ENCODE data around the gene RAD50.
A peak's percentile ranks its signal among the peaks of the same experiment; 100 is the strongest.
"Not testable (repeated sequence)": the region's sequence is repeated elsewhere in the genome, so short reads cannot be mapped to it uniquely, and the experiment has no call there.

The RAD50 gene

DNA sequence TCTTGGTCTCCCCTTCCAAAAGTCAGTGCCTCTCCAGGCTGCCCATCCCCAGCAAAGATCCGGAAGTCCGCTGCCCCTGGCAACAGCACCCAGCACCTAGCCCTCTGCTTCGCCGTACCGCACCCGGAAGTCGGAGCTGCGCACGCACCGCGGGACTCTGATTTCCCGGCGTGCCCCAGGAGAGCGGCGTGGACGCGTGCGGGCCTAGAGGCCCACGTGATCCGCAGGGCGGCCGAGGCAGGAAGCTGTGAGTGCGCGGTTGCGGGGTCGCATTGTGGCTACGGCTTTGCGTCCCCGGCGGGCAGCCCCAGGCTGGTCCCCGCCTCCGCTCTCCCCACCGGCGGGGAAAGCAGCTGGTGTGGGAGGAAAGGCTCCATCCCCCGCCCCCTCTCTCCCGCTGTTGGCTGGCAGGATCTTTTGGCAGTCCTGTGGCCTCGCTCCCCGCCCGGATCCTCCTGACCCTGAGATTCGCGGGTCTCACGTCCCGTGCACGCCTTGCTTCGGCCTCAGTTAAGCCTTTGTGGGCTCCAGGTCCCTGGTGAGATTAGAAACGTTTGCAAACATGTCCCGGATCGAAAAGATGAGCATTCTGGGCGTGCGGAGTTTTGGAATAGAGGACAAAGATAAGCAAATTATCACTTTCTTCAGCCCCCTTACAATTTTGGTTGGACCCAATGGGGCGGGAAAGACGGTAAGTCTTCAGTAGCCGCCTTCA is at the start of gene RAD50:
Gene RAD50 (plus strand): TSS at position 215 of the 715 bp plus-strand sequence. CDS start 348 bp downstream, at position 563.
- peak; percentile 95 for DNase-seq (ENCODE audit: low spot score)

DNA sequence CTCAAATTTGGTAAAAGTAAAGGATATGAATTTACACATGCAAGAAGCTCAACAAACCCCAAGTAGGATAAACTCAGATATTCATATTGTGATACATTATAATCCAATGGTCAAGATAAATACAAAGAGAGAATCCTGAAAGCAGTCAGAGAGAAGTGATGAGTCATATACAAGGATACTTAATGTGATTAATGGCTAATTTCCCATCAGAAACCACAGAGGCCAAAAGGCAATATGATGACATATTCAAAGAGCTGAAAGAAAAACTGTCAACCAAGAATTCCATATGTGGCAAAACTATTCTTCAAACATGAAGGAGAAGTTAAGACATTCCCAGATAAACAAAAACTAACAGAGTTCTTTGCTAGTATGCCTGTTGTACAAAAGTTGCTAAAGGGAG is 46.7 kb upstream of the RAD50 start:
- DNase-seq (ENCODE audit: low spot score): no peak

DNA sequence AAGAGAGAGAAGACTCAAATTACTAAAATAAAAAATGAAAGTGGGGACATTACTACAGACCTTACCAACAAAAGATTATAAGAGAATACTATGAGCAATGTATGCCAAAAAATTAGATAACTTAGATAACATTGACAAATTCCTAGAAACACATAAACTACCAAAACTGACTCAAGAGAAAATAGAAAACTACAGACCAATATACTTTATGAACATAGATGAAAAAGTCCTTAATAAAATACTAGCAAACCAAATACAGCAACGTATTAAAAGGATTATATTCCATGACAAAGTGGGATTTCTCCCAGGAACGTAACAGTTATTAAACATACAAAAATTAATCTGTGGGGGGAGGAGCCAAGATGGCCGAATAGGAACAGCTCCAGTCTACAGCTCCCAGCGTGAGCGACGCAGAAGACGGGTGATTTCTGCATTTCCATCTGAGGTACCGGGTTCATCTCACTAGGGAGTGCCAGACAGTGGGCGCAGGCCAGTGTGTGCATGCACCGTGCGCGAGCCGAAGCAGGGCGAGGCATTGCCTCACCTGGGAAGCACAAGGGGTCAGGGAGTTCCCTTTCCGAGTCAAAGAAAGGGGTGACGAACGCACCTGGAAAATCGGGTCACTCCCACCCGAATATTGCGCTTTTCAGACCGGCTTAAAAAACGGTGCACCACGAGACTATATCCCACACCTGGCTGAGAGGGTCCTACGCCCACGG is 43.0 kb upstream of the RAD50 start:
- DNase-seq (ENCODE audit: low spot score): not testable (repeated sequence)

DNA sequence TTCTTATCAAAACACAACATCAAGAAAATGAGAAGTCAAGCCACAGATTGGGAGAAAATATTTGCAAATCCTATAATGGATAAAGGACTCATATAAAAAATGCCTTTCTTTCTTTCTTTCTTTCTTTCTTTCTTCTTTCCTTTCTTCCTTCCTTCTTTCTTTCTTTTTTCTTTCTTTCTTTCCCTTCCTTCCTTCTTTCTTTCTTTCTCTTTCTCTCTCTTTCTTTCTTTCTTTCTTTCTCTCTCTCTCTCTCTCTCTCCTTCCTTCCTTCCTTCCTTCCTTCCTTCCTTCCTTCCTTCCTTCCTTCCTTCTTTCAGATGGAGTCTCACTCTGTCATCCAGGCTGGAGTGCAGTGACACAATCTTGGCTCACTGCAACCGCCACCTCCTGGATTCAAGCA is 34.7 kb upstream of the RAD50 start:
- not testable (repeated sequence) for DNase-seq (ENCODE audit: low spot score)

DNA sequence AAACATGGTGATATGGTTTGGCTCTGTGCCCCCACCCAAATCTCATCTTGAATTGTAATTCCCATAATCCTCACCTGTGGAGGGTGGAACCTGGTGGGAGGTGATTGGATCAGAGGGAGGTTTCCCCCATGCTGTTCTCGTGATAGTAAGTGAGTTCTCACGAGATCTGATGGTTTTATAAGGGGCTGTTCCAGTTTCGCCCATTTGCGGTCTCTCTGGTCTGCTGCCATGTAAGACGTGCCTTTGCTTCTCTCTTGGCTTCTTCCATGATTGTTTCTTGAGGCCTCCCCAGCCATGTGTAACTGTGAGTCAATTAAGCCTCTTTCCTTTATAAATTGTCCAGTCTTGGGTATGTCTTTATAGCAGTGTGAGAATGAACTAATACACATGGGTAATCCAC is 31.9 kb upstream of the RAD50 start:
- DNase-seq (ENCODE audit: low spot score): not testable (repeated sequence)

DNA sequence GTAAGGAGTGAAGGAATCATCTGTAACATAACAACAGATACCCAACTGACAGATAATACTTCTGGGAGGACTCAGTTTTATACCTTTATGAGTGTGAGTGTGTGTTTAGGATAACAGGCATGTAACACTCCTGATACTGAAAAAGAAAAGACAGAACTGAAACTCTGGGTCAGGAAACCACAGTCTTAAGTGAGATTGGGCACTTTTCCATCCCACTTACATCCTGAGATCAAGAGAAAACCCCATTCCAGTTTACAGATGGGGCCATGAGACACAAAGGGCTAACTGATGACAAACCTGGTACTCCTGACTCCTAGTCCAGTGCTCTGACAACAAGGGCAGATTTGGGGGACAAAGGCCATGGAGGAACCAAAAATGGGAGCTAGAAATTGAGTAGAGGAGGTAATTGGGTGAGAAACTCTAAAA is 31.5 kb upstream of the RAD50 start:
- peak; percentile 61 for DNase-seq (ENCODE audit: low spot score)

DNA sequence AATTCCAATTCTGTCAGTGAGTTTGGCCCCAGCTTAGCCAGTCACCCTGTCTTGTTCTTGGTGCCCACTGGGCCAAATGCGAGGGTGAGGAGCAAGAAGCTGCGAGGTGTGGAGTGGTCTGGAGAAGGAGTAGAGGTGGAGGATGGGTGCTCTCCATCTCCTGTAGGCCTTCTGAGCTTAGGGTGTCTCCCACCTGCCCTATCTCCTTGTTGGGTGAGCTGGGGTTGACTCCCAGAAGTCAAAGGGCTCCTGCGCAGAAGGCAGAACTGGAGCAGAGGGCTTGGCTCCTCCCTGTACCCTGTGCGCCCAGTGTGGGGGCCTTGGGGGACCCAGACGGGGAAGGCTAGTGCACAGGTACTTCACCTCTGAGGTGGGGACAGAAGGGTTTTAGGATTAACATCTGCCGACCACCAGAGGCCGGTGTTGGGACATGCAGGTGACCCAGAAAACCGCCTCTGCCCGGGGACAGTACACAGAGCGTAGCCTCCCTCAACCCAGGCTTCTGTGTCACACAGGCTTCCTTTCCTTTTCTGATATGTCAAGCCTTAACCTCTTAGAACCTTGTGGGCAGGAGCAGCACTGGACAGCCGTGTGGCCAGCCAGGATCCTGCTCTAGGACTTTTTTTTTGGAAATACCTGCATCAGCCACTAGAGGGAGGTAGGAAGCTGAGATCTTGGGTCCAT is 30.3 kb upstream of the RAD50 start:
- peak; percentile 61 for DNase-seq (ENCODE audit: low spot score)

DNA sequence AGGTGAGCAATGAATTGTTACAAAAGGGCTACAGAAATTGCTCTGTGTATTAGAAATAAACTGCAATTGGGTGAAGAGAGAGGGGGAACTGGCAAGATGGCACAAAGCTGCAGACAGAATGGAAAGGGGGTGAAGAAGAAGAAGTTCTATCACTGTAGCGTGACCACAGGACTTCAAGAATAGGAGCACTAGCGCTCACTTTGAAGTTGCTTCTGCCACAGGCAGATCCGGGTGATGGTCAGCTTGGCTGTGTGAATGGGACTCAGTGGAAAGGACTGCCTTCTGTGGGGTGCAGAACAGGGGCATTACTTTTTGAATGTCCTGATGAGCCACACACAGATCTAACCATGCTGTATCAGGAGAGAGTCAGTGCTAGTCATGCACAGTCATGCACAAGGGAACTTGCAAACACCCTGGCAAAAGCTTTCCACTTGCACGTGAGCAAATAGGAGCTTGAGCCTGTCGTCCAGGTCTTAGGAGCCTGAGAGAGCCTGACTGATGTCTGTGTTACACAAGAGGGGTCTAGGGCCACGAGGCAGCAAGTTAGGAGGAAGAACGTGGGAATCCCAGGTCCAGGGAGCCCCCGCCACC is 29.7 kb upstream of the RAD50 start:
- DNase-seq (ENCODE audit: low spot score): no peak

DNA sequence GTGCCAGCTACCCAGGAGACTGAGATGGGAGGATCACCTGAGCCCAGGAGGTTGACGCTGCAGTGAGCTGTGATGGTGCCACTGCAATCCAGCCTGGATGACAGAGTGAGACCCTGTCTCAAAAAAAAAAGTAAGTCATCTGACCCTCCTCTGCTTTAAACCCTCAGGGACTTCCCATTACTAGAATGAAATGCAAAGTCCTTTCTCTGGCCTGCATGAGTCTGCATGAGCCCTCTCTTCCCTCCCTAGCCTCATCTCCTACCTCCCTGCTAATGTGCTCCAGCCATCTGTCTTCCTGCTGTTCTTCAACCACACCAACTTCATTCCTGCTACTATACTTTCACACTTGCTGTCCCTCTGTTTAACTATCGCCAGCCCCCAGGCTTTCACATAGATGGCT is 28.8 kb upstream of the RAD50 start:
- no peak for DNase-seq (ENCODE audit: low spot score)

DNA sequence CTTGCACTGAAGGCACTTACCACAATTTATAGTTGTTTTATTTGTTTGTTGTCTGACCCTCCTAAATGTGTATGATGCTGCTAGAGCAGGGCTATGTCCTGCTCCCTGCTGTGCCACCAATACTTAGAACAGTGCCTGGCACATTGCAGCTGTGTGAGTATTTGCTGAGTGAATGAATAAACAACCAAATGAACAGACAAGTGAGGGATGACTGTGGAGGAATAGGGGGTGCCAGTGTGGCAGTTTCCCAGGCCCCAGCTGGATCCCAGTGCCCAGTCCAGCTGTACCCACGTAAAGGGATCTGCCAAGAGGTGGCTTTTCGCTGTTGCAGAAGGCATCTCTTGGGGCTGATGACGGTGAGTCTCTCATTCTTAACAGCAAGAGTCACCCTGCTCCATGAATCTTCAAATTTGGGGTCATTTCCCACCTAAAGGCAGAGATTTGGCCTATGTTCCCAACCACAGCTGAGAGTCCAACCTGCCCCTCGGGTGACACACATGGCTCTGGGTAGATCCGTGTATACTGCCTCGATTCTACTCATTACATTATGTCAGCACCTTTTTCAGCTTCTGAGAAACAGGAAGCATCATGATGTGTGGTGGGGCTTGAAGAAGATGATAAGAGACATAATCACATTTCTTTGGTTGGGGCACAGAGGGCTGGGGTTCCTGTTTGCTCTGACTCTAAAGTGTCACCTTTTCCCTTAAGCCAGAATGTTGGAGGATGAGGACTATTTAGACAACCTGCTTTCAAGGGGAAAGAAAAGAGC is 27.7 kb upstream of the RAD50 start:
- peak; percentile 56 for DNase-seq (ENCODE audit: low spot score)

DNA sequence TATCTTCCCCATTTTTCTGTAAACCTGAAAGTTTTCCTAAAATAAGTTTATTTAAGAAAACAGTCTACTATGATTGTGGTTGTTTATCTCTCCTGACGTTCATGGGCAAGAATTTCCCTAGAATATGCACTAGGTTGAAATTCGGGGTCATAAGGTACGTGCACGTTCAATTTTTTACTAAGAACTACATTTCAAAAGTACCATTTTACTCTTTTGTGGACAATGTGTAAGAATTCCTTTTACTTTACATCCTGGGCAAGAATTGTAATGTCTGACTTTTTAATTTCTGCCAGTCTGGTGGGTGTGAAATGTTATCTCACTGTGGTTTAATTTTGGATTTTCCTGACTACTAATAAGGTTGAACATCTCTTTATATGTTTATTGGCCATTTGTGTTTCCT is 25.8 kb upstream of the RAD50 start:
- DNase-seq (ENCODE audit: low spot score): peak; percentile 37

DNA sequence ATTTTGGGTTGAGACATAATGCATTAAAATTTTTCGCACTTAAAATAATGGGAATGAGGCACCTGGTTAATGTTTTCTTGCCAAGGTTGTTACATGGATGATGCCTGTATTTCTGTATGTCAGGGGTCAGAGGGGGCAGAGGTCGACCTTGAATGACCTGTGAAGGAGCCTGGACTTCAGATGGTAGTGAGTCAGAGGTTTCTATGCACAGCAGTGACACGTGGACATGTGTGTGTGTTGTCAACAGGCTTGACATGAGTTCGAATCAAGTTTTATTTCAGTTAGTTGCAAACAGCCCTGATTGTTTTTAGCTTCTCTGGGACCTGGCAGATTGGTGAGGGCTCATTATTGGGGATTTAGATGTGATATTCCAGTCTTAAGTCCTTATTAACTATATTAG is 17.1 kb upstream of the RAD50 start:
- DNase-seq (ENCODE audit: low spot score): no peak

DNA sequence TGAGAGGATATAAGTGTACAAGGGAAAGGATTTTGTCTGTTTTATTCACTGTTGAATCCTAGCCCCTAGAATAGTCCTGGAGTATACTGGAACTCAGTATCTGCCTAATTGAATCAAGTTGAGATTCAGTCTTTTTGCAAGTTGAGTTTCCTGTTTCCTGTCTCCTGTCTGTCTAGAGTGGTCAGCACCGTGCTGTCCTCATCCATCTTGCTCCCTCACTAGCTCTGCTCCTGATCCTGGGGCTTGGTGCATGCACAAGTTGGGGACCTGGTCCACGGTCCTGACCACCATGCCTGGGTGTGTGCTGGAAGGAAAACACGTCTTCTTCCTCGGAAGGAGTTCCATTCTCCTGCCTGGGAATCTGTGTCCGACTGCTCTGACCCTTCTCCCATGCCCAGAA is 16.6 kb upstream of the RAD50 start:
- DNase-seq (ENCODE audit: low spot score): no peak

DNA sequence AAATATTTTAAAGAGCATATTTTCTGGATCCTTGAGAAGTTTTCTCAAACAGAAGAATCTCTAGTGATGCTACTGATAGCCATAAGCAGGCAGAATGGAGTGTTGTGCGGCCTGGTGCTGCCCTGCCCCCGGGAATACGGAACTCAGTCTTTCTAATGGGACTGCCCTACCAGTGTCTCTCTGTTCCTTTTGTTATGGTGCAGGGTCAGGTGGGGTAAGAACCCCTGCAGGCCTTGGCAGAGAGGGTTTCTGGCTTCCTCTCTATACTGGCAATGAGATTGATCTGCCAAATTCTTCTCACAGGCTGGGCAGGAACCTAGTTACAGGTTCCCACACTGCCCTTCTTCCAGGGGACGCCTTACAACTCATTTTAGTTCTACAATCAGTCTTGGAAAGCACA is 16.0 kb upstream of the RAD50 start:
- DNase-seq (ENCODE audit: low spot score): no peak

DNA sequence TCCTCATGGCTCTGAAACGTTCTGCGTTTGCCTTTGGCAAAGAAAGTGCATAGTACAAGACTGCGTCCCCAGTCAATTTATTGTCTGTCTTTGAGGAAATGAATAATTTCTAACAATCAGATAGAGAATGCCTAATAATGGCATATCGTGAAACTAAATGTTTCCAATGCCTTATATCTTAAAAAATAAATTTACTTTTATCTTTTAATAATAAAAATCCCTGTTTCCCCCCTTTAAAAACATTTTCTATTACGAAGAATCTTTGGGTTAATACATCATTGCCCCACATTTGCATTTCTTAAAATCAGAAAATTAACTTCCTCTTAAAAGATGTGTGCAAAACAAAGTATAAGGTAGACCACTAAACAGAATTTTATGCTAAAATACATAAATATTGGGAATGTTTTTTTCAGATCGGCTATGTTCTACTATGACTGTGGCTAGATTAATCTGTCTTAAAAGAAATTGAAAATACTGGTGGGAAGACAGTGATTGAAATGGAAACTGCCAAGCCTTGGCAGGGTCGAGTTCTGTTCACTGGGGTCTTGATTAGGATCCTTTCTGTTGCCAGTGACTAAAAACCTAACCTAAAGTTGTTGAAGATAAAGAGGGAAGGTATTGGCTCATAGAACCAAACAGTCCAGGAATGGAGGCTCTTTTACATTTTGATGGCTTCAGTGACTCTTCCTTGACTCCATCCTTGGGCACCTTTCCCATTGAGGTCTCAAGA is 13.1 kb upstream of the RAD50 start, which contains the start of gene IL5:
Gene IL5 (minus strand): TSS at position 51 of the 730 bp plus-strand sequence. CDS start 44 bp downstream, at position 7.
- DNase-seq (ENCODE audit: low spot score): peak; percentile 29

DNA sequence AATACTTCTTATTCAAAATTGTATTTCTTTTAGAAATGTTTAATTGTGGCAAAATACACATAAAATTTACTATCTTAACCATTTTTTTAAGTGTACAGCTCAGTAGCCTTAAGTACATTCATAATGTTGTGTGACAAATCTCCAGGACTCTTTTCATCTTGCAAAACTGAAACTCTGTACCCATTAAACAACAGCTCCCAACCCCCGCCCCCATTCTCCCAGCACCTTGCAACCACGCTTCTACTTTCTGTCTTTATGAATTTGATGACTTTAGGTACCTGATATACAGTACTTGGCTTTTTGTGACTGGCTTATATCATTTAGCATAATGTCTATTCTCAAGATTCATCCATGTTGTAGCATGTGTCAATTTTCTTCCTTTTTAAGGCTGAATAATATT is 10.7 kb upstream of the RAD50 start:
- peak; percentile 48 for DNase-seq (ENCODE audit: low spot score)

DNA sequence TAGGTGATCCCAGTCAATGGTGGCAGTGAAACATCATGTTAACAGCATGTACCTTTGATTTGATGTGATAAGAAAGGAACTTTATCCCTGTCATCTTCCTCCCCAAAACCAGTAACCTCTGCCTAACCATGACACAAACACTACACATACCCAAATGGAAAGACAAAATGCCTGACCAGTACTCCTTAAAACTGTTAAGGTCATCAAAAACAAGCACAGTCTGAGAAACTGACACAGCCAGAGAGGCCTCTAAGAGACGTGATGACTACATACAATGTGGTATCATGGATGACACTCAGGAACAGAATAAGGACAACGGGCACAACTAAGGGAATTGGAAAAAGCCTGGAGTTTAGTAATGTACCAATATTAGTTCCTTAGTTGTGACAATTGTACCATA is 9.5 kb upstream of the RAD50 start:
- DNase-seq (ENCODE audit: low spot score): no peak

DNA sequence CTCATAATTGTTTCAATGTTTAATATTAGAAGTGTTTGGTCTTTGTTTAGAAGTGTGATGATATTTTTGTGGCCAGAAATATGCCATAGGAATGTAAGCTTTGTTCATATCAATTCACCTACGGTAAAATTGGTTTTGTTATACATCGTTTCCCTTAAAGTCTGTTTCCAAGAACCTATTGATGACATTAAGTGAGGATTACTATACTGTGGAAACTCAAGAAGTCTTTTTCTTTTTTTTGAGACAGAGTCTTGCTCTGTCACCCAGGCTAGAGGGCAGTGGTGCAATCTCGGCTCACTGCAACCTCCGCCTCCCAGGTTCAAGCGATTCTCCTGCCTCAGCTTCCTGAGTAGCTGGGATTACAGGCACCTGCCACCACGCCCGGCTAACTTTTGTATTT is 7.9 kb upstream of the RAD50 start:
- DNase-seq (ENCODE audit: low spot score): not testable (repeated sequence)

DNA sequence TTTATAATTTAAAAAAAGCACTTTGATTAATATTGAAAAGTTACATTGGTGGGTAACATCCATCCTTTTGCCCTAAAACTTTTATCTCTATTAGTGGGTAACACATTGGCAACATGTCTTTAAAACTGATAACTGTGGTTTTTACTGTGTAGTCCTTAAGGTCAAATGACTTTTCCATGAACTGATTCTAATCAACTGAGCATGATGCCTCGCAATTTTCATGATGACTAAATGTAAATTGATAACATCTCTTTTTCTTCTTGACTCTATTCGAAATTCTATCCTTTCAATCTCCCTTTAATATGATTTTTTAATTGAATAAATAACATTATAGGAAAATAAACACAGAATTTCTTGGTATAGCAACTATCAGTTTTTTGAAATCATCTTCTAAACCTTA is 7.2 kb upstream of the RAD50 start:
- DNase-seq (ENCODE audit: low spot score): peak; percentile 37

DNA sequence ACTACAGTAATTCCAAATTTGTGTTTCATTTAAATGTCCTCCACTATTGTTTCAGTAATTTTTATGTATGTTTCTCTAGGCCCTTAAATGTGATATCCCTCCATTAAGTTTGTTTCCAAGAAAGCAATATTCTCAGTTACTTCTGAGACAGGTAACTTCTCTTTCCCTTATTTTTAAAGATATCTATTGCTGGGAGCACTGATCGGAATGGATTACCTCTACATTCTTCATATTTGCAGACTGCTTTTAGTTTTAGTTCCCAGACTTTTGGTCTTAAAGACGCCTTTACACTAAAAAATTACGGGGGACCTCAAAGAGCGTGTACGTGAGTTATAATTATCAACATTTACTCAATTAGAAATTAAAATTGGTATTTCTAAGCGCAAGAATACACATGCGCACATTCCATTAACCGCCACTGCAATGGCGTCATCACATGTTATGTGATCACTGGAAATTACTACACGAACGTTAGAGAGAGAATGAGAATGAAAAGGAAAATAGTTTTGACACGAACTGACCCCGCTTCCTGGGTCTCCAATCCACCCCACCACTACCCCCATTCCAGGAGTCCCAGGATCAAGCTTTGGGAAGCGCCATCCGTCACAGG is 519 bp upstream of the RAD50 start:
- DNase-seq (ENCODE audit: low spot score): no peak
